RWPE2 (cell line): ENCODE measurements around the gene ATPAF1.

Experiments
- ATAC-seq: fragments of 200-7000 bp; cut with Tn5 transposase; 3 replicates; pipeline ENCODE4 v1.9.1; 2021; ENCODE audit warnings: low read depth
- DNase-seq: peaks from one replicate; pipeline ENCODE4 v3.0.0-alpha.2; 2020; ENCODE audit warnings: low spot score
- H3K27ac ChIP-seq: fragments of 450-650 bp; 2 replicates; pipeline ENCODE4 v1.5.1; 2017; ENCODE audit warnings: mild to moderate bottlenecking; ENCODE audit not compliant: poor library complexity, severe bottlenecking
- H3K27me3 ChIP-seq: fragments of 250-450 bp; sonication (Bioruptor Pico); 2 replicates; pipeline ENCODE4 v1.5.1; 2021; ENCODE audit warnings: mild to moderate bottlenecking, moderate library complexity; ENCODE audit not compliant: insufficient read depth, poor library complexity, severe bottlenecking
- H3K36me3 ChIP-seq: fragments of 250-450 bp; sonication (Bioruptor Pico); 2 replicates; pipeline ENCODE4 v1.5.1; 2020; ENCODE audit warnings: low read depth, mild to moderate bottlenecking, moderate library complexity
- H3K4me1 ChIP-seq: fragments of 250-450 bp; sonication (Bioruptor Pico); 2 replicates; pipeline ENCODE4 v1.5.1; 2021; ENCODE audit warnings: mild to moderate bottlenecking, moderate library complexity; ENCODE audit not compliant: insufficient read depth, poor library complexity, severe bottlenecking
- H3K4me3 ChIP-seq: fragments of 250-450 bp; sonication (Bioruptor Pico); 2 replicates; pipeline ENCODE4 v1.5.1; 2021; ENCODE audit warnings: mild to moderate bottlenecking, moderate library complexity; ENCODE audit not compliant: severe bottlenecking
- H3K9me3 ChIP-seq: fragments of 250-450 bp; sonication (Bioruptor Pico); 2 replicates; pipeline ENCODE4 v1.5.1; 2021; ENCODE audit warnings: mild to moderate bottlenecking, moderate library complexity; ENCODE audit not compliant: severe bottlenecking
- CTCF ChIP-seq: fragments of 450-650 bp; IDR thresholded peaks from one replicate; pipeline ENCODE4 v1.5.1; 2017; ENCODE audit warnings: mild to moderate bottlenecking, moderate library complexity; ENCODE audit not compliant: poor library complexity, severe bottlenecking

ATPAF1 gene

GRCh38 chr1:46667782-46668760 is at the start of gene ATPAF1:
Gene ATPAF1, minus strand, starts transcription at chr1:46668364. Its CDS starts 42 bp downstream, at chr1:46668322.
- Histone ChIP-seq H3K27me3 (no peaks in the 10 kb centered on the region), H3K36me3 (peaks cover 23% of the 10 kb centered on the region), H3K27ac (peak within 1 kb of the TSS; percentile 19), H3K4me1 (peaks cover 5% of the 10 kb centered on the region), H3K9me3 (no peaks in the 10 kb centered on the region), H3K4me3 (peak within 1 kb of the TSS; percentile 96)
- ATAC-seq (peak; percentile 80), DNase-seq (peak; percentile 56)
- peak; percentile 25 for TF ChIP-seq CTCF

GRCh38 chr1:46717654-46718053 is 49.5 kb upstream of the ATPAF1 start:
- ATAC-seq (no peak), DNase-seq (no peak)
- Histone ChIP-seq H3K4me1 (peaks cover 18% of the 10 kb centered on the region), H3K36me3 (peaks cover 43% of the 10 kb centered on the region), H3K27ac (no peak overlapping the region), H3K9me3 (no peaks in the 10 kb centered on the region), H3K27me3 (no peaks in the 10 kb centered on the region), H3K4me3 (peak overlapping the region; percentile 92)
- TF ChIP-seq CTCF = no peak

- no peak overlapping the region for H3K4me3 ChIP-seq
- H3K27ac ChIP-seq = no peak overlapping the region
- H3K9me3 ChIP-seq = no peaks in the 10 kb centered on the region
- peaks cover 70% of the 10 kb centered on the region for H3K36me3 ChIP-seq
- DNase-seq (no peak), ATAC-seq (no peak)
- no peak for TF ChIP-seq CTCF
- H3K4me1 ChIP-seq = peaks cover 18% of the 10 kb centered on the region
- H3K27me3 ChIP-seq = no peaks in the 10 kb centered on the region
Observed at GRCh38 chr1:46714976-46715375, 46.8 kb upstream of the ATPAF1 start.

- no peak for TF ChIP-seq CTCF
- Histone ChIP-seq H3K4me3 (no peak overlapping the region), H3K36me3 (peaks cover 92% of the 10 kb centered on the region), H3K27me3 (no peaks in the 10 kb centered on the region), H3K4me1 (no peaks in the 10 kb centered on the region), H3K9me3 (no peaks in the 10 kb centered on the region), H3K27ac (no peak overlapping the region)
- ATAC-seq (no peak), DNase-seq (no peak)
Observed at GRCh38 chr1:46708121-46708520, 40.0 kb upstream of the ATPAF1 start.

- Histone ChIP-seq H3K36me3 (peaks cover 87% of the 10 kb centered on the region), H3K4me3 (no peak overlapping the region), H3K9me3 (peaks cover under 1% of the 10 kb centered on the region), H3K27ac (no peak overlapping the region), H3K27me3 (no peaks in the 10 kb centered on the region), H3K4me1 (no peaks in the 10 kb centered on the region)
- TF ChIP-seq CTCF = no peak
- DNase-seq (no peak), ATAC-seq (0 out of 3 replicates have a peak, but pooled peaks have one; percentile 38)
Observed at GRCh38 chr1:46705408-46705807, 37.2 kb upstream of the ATPAF1 start.
